ENCODE results near the gene MMS22L. TPM values are rescaled to one million over a fixed set of nuclear protein-coding genes. Genes with fewer than 3 reads are reported as not detected.
A peak's percentile ranks its signal among the peaks of the same experiment; 100 is the strongest.

Gene MMS22L
- total RNA-seq, 4 donors from 2014 or later, result 8.6 to 13.5 (median 10.9) TPM

DNA sequence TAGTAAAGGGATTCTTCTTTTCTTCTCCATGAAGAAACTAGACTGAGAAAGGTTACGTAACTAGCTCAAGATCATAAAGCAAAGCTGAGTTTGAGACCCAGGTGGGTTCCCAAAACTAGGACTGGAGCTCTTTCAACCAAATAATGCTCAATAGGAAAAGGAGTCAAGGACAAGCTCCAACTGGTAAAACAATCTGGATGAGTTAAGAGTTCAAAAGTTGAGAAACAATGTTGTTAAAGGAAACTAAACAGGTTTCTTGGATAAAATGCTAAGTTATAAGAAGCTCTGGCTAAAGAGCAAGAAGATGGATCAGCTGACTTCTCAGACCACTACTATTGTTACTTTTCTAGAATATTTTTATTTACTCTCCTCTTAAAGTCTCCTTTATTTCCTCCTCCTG lies 137.3 kb downstream of the MMS22L start:
- Histone ChIP-seq H3K27ac (no peak overlapping the region), H3K27me3 (no peaks in the 10 kb centered on the region), H3K36me3 (no peaks in the 10 kb centered on the region), H3K9me3 (no peaks in the 10 kb centered on the region), H3K4me1 (no peaks in the 10 kb centered on the region), H3K4me3 (replicated peaks in 1 of 3) (no peak overlapping the region)
- DNase-seq, result no peak
- no peak for TF ChIP-seq POLR2A (IDR thresholded peaks at IDR 0.05)
- TF ChIP-seq, protein P1, sequence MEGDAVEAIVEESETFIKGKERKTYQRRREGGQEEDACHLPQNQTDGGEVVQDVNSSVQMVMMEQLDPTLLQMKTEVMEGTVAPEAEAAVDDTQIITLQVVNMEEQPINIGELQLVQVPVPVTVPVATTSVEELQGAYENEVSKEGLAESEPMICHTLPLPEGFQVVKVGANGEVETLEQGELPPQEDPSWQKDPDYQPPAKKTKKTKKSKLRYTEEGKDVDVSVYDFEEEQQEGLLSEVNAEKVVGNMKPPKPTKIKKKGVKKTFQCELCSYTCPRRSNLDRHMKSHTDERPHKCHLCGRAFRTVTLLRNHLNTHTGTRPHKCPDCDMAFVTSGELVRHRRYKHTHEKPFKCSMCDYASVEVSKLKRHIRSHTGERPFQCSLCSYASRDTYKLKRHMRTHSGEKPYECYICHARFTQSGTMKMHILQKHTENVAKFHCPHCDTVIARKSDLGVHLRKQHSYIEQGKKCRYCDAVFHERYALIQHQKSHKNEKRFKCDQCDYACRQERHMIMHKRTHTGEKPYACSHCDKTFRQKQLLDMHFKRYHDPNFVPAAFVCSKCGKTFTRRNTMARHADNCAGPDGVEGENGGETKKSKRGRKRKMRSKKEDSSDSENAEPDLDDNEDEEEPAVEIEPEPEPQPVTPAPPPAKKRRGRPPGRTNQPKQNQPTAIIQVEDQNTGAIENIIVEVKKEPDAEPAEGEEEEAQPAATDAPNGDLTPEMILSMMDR (IDR thresholded peaks at IDR 0.05), result no peak
- WGBS, 2 donors, result 94 to 97% methylated on average over 1 of the region's 1 CpG
- intact Hi-C loops (cut with DNase I), result no loop called here

- Histone ChIP-seq H3K27me3 (no peaks in the 10 kb centered on the region), H3K9me3 (no peaks in the 10 kb centered on the region), H3K4me3 (replicated peaks in 1 of 3) (no peak overlapping the region), H3K36me3 (no peaks in the 10 kb centered on the region), H3K4me1 (no peaks in the 10 kb centered on the region), H3K27ac (no peak overlapping the region)
- DNase-seq, result no peak
- intact Hi-C loops (cut with DNase I), result no loop called here
- no peak for TF ChIP-seq POLR2A (IDR thresholded peaks at IDR 0.05)
- TF ChIP-seq, protein P1 (IDR thresholded peaks at IDR 0.05), result no peak
These were observed 141.3 kb downstream of the MMS22L start for GRCh38 chr6:97141756-97142155.

DNA sequence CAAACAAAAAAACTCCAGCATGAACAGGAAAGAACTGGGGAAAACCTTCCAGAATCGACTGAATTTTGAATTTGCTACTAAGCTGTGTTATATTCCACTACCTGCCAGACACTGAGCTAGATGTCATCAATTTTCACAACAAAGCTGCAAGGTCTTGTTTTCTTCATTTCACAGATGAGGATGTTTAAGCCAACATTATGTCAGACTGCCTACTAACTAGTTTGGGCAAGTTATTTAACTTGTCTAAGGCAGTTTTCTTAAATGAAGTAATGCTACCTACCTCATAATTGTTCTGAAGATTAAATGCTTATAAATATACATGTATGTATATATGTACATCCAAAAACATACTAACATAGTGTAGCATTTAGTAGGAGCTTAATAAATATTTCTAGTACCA lies 144.4 kb downstream of the MMS22L start:
- intact Hi-C loops (cut with DNase I), result no loop called here
- 81 to 90% methylated on average over 1 of the region's 1 CpG for WGBS, 2 donors
- no peak for DNase-seq
- no peak overlapping the region for H3K27ac ChIP-seq
- H3K27me3 ChIP-seq, result no peaks in the 10 kb centered on the region
- no peaks in the 10 kb centered on the region for H3K36me3 ChIP-seq
- H3K4me3 ChIP-seq (replicated peaks in 1 of 3), result no peak overlapping the region
- no peak for TF ChIP-seq POLR2A (IDR thresholded peaks at IDR 0.05)
- TF ChIP-seq, protein P1 (IDR thresholded peaks at IDR 0.05), result no peak
- H3K9me3 ChIP-seq, result no peaks in the 10 kb centered on the region
- no peaks in the 10 kb centered on the region for H3K4me1 ChIP-seq

DNA sequence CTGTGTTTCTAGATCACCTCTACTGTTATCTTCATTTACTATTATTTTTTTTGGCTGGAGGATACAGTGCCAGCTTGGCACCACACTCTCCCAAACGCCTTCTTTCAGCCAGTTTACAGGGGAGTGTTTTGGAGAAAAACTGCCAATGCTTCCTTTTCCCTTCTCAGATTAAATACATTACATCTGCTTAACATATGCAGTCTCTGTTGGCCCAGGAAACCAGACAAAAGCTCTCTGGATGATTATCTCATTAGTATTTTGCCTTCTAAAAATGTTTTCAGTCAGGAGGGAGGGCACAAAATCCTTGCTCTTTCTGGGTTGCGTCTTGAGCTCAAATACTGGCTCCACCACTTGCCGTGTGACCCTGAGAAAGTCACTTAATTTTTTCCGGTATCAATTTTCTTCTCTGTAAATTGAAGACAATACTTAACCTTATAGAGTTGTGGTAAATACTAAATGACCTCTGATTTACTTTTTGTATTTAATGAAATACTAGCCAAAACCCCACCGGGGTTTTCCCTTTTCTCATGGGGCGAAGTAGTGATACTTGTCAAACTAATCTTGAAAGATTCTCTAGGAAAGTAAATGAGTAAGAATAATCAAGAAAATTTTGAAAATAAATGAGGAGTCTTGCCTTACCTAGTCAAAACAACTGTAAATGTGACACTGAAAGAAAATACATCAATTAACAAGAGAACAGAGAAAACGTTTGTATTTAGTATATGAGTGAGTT lies 146.2 kb downstream of the MMS22L start:
- no peaks in the 10 kb centered on the region for H3K36me3 ChIP-seq
- no peaks in the 10 kb centered on the region for H3K4me1 ChIP-seq
- 79 to 82% methylated on average over 7 of the region's 7 CpGs for WGBS, 2 donors
- H3K4me3 ChIP-seq (replicated peaks in 1 of 3), result no peak overlapping the region
- TF ChIP-seq POLR2A (IDR thresholded peaks at IDR 0.05), result no peak
- TF ChIP-seq, protein P1 (IDR thresholded peaks at IDR 0.05), result no peak
- H3K9me3 ChIP-seq, result no peaks in the 10 kb centered on the region
- H3K27ac ChIP-seq, result no peak overlapping the region
- H3K27me3 ChIP-seq, result no peaks in the 10 kb centered on the region
- no peak for DNase-seq
- intact Hi-C loops (cut with DNase I), result no loop called here

DNA sequence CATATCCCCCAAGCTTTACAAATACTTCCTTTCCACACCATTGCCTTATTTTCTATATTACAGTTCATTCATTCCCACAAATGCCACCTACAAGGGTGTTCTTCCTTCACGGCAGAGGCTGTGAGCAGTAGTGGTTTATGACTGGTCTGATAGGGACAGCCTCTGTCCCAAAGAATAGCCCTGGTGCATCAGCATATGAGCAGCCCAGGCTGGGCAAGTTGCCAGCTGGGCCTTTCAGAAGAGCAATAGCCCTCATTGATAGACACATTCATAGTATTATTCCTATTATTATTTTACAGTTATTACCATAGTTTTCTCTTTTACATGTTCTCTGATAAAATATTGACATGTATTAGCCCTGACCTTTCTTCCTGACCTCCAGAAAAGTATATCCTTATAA lies 149.9 kb downstream of the MMS22L start:
- TF ChIP-seq POLR2A (IDR thresholded peaks at IDR 0.05), result no peak
- TF ChIP-seq, protein P1 (IDR thresholded peaks at IDR 0.05), result no peak
- Histone ChIP-seq H3K4me3 (replicated peaks in 1 of 3) (no peak overlapping the region), H3K36me3 (no peaks in the 10 kb centered on the region), H3K4me1 (no peaks in the 10 kb centered on the region), H3K9me3 (no peaks in the 10 kb centered on the region), H3K27me3 (no peaks in the 10 kb centered on the region), H3K27ac (no peak overlapping the region)
- intact Hi-C loops (cut with DNase I), result no loop called here
- DNase-seq, result peak in 1 of 2 donors; percentile 13
- WGBS, 2 donors, result 57 to 74% methylated on average over 1 of the region's 1 CpG

Measured in thyroid gland (tissue), 4 donors.